ENCODE data around the gene SLC13A2. TPM values are rescaled to one million over a fixed set of nuclear protein-coding genes. Genes with fewer than 3 reads are reported as not detected.

Gene SLC13A2
- total RNA-seq, 1 donor from 2014 or later: not detected

GRCh38 chr17:28475151-28475900, 1.9 kb downstream of the SLC13A2 start:
- DNase-seq (ENCODE audit: low spot score): no peak
- no peak overlapping the region for H3K4me3 Mint-ChIP-seq (ENCODE audit: low read depth)
- peaks cover 19% of the 10 kb centered on the region for H3K4me1 Mint-ChIP-seq (ENCODE audit: low read depth)
- no peaks in the 10 kb centered on the region for H3K27me3 Mint-ChIP-seq (ENCODE audit: low read depth)
- intact Hi-C loops (cut with micrococcal nuclease): no loop called here
- no peaks in the 10 kb centered on the region for H3K36me3 Mint-ChIP-seq (ENCODE audit: low read depth)
- H3K27ac Mint-ChIP-seq: peak overlapping the region; percentile 45
- no peaks in the 10 kb centered on the region for H3K9me3 Mint-ChIP-seq

GRCh38 chr17:28476076-28476865, 2.8 kb downstream of the SLC13A2 start:
- H3K27ac Mint-ChIP-seq: no peak overlapping the region
- peaks cover 15% of the 10 kb centered on the region for H3K4me1 Mint-ChIP-seq (ENCODE audit: low read depth)
- H3K36me3 Mint-ChIP-seq (ENCODE audit: low read depth): no peaks in the 10 kb centered on the region
- no peaks in the 10 kb centered on the region for H3K27me3 Mint-ChIP-seq (ENCODE audit: low read depth)
- H3K9me3 Mint-ChIP-seq: no peaks in the 10 kb centered on the region
- intact Hi-C loops (cut with micrococcal nuclease): no loop called here
- no peak overlapping the region for H3K4me3 Mint-ChIP-seq (ENCODE audit: low read depth)
- no peak for DNase-seq (ENCODE audit: low spot score)

DNA sequence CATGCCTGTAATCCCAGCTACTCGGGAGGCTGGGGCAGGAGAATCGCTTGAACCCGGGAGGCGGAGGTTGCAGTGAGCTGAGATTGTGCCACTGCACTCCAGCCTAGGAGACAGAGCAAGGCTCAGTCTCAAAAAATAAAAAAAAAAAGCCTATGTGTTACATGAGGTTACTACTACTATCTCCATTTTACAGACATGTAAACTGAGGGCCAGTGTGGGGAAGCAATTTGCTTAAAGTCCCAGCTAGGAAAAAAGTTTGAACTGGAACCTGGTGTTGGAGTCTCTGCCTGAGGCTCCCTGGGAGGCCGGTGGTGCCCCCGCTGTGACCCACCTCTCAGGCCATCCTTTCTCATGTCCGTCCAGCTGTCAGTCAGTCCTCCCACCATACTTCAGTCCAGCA, 4.5 kb downstream of the SLC13A2 start:
- H3K9me3 Mint-ChIP-seq: no peaks in the 10 kb centered on the region
- no peak overlapping the region for H3K4me3 Mint-ChIP-seq (ENCODE audit: low read depth)
- H3K36me3 Mint-ChIP-seq (ENCODE audit: low read depth): no peaks in the 10 kb centered on the region
- peaks cover 1% of the 10 kb centered on the region for H3K27me3 Mint-ChIP-seq (ENCODE audit: low read depth)
- H3K4me1 Mint-ChIP-seq (ENCODE audit: low read depth): peaks cover 15% of the 10 kb centered on the region
- H3K27ac Mint-ChIP-seq: no peak overlapping the region
- intact Hi-C loops (cut with micrococcal nuclease): no loop called here
- no peak for DNase-seq (ENCODE audit: low spot score)

DNA sequence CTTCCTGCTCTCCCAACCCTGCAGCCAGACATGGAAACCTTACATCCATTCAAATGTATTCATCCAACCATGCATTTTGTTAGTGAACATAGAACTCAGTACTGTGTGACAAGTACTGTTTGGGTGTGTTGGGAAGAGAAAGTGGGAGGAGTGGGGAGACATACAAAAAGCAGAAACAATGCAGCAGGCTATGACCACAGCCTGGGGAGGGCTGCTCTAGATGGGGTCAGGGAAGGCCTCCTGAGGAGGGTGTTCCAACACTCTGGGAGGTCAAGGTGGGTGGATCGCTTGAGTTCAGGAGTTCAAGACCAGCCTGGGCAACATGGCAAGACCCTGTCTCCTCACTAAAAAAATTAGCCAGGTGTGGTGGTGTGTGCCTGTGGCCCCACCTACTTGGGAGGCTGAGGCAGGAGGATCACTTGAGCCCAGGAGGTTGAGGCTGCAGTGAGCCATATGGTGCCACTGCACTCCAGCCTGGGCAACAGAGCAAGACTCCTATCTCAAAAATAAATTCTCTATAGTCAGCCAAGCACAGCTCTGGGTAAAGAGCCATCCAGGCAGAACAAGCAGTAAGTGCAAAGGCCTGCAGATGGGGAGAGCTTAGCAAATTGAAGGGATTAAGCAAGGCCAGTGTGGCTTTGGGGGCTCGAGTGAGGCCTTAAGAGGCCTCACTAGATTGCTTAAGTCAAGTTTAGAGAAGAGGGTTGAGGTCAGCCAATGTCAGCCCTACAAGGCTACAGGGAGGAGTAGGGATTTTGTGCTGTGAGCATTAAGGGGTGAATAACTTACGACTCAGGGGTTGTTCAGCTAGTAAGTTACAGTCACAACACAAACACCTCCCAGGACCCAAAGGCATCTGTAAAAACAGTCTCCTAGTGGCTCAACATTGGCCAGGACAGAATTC, 5.5 kb downstream of the SLC13A2 start:
- no peak overlapping the region for H3K4me3 Mint-ChIP-seq (ENCODE audit: low read depth)
- H3K4me1 Mint-ChIP-seq (ENCODE audit: low read depth): peaks cover 15% of the 10 kb centered on the region
- no peaks in the 10 kb centered on the region for H3K9me3 Mint-ChIP-seq
- no peak for DNase-seq (ENCODE audit: low spot score)
- H3K36me3 Mint-ChIP-seq (ENCODE audit: low read depth): no peaks in the 10 kb centered on the region
- H3K27me3 Mint-ChIP-seq (ENCODE audit: low read depth): peaks cover 1% of the 10 kb centered on the region
- no peak overlapping the region for H3K27ac Mint-ChIP-seq
- intact Hi-C loops (cut with micrococcal nuclease): no loop called here

DNA sequence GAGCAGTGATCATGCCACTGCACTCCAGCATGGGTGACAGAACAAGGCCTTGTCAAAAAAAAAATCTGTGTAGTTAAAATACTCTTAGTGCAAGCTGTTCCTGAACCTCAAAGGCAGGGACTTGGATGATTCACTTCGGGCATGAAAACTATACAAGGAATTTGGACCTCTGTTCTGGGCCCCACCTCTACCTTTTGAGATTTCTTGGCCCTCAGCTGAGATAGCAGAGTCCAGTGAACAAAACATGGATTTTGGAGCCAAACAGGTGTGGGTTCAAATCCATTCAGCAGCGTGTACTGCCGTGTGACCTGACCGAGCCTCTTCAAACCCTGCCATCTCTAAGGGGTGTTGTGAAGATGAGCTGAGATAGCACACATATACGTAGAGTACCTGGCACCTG, 6.8 kb downstream of the SLC13A2 start:
- Mint-ChIP-seq H3K27me3 (ENCODE audit: low read depth) (peaks cover 1% of the 10 kb centered on the region), H3K4me3 (ENCODE audit: low read depth) (no peak overlapping the region), H3K9me3 (no peaks in the 10 kb centered on the region), H3K4me1 (ENCODE audit: low read depth) (peaks cover 19% of the 10 kb centered on the region), H3K27ac (no peak overlapping the region), H3K36me3 (ENCODE audit: low read depth) (no peaks in the 10 kb centered on the region)
- no peak for DNase-seq (ENCODE audit: low spot score)
- intact Hi-C loops (cut with micrococcal nuclease): no loop called here

GRCh38 chr17:28480799-28481571, 7.5 kb downstream of the SLC13A2 start:
- no peak overlapping the region for H3K27ac Mint-ChIP-seq
- peaks cover 1% of the 10 kb centered on the region for H3K27me3 Mint-ChIP-seq (ENCODE audit: low read depth)
- H3K9me3 Mint-ChIP-seq: no peaks in the 10 kb centered on the region
- peaks cover 12% of the 10 kb centered on the region for H3K4me1 Mint-ChIP-seq (ENCODE audit: low read depth)
- no peak for DNase-seq (ENCODE audit: low spot score)
- H3K36me3 Mint-ChIP-seq (ENCODE audit: low read depth): no peaks in the 10 kb centered on the region
- H3K4me3 Mint-ChIP-seq (ENCODE audit: low read depth): no peak overlapping the region
- intact Hi-C loops (cut with micrococcal nuclease): no loop called here

DNA sequence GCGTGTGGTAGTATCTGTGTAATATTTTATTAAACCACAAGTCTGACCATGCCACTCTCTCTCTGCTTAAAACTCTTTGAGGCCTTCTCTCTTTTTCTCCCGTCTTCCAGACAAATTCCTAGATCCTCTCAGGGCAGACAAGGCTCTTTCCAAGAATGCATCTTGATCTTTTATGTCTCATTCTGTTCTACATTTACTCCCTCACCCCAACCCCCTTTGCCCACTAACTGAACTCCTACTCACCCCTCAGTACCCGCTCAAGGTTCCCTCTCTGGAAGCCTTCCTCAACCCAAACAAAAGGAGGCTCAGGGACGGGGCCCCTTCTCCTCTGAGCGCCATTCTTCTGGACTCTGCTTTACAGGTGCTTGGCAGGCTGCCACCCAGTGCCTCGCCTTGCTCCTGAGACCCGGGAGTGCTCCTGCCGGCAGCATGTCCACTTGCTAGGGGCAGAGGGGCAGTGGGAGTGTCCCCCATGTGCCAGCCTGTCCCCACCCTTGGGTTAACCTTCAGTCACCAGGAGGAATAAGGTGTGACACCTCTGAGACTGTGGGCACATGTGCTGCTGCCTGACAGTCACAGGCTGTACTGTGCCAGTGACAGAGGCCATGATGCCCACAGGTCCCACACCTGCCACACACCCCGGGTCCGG, 9.2 kb downstream of the SLC13A2 start:
- DNase-seq (ENCODE audit: low spot score): no peak
- no peak overlapping the region for H3K27ac Mint-ChIP-seq
- peaks cover 1% of the 10 kb centered on the region for H3K27me3 Mint-ChIP-seq (ENCODE audit: low read depth)
- no peak overlapping the region for H3K4me3 Mint-ChIP-seq (ENCODE audit: low read depth)
- H3K36me3 Mint-ChIP-seq (ENCODE audit: low read depth): no peaks in the 10 kb centered on the region
- H3K4me1 Mint-ChIP-seq (ENCODE audit: low read depth): peaks cover 11% of the 10 kb centered on the region
- no peaks in the 10 kb centered on the region for H3K9me3 Mint-ChIP-seq
- intact Hi-C loops (cut with micrococcal nuclease): no loop called here

DNA sequence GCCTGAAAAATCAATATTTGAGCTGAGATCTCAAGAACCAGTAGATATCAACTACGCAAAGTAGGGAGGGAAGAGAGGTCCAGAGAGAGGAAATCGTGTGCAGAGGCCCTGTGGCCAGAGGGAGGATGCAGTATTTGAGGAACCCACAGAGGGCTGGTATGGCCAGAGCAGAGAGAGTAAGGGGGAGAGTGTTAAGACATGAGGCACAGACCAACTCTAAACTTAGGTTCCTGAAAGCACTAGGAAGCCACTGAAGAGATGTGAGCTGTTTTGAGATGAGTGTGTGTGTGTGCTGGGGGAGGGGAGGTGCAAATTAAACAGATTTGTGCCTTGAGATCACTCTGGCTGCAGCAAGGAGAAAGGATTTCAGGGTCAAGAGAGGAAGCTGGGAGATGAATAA, 10.9 kb downstream of the SLC13A2 start:
- no peaks in the 10 kb centered on the region for H3K36me3 Mint-ChIP-seq (ENCODE audit: low read depth)
- H3K27me3 Mint-ChIP-seq (ENCODE audit: low read depth): peaks cover 1% of the 10 kb centered on the region
- no peak for DNase-seq (ENCODE audit: low spot score)
- no peak overlapping the region for H3K27ac Mint-ChIP-seq
- H3K9me3 Mint-ChIP-seq: no peaks in the 10 kb centered on the region
- intact Hi-C loops (cut with micrococcal nuclease): no loop called here
- H3K4me1 Mint-ChIP-seq (ENCODE audit: low read depth): peaks cover 11% of the 10 kb centered on the region
- H3K4me3 Mint-ChIP-seq (ENCODE audit: low read depth): no peak overlapping the region

GRCh38 chr17:28485049-28485448, 11.6 kb downstream of the SLC13A2 start:
- DNase-seq (ENCODE audit: low spot score): no peak
- H3K4me3 Mint-ChIP-seq (ENCODE audit: low read depth): no peak overlapping the region
- no peaks in the 10 kb centered on the region for H3K9me3 Mint-ChIP-seq
- intact Hi-C loops (cut with micrococcal nuclease): no loop called here
- H3K4me1 Mint-ChIP-seq (ENCODE audit: low read depth): peaks cover 11% of the 10 kb centered on the region
- H3K27ac Mint-ChIP-seq: no peak overlapping the region
- H3K27me3 Mint-ChIP-seq (ENCODE audit: low read depth): peaks cover 1% of the 10 kb centered on the region
- no peaks in the 10 kb centered on the region for H3K36me3 Mint-ChIP-seq (ENCODE audit: low read depth)

DNA sequence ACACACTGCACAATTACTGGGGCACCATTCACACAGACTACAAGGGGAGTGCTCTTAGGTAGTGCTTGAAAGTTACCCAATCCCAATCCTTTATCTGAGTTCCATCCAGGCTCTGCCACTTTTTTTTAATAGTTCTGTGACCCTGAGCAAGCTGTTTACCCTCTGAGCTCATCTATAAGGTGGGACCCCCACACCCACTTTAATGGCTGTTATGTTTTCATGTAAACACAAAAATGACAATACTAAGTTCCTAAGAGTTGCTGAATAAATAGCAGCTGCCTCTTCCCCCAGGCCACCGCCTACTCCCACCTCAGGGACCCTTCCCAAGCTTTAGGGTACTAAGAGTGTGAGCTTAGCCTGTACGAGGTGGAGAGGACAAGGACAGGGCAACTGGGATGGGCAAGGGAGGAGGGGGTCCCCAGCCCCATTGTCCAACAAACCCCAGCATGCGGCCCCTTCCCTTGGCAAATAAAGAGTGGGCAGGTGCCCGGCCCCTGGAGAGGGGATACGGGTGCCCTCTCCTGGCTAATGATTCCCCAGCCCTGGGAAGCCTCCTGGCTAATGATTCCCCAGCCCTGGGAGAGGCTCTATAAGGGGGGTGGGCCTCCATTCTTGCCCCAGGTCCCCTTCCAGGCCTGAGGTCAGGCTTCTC, 14.6 kb downstream of the SLC13A2 start:
- no peak for DNase-seq (ENCODE audit: low spot score)
- intact Hi-C loops (cut with micrococcal nuclease): no loop called here
- Mint-ChIP-seq H3K36me3 (ENCODE audit: low read depth) (no peaks in the 10 kb centered on the region), H3K4me3 (ENCODE audit: low read depth) (no peak overlapping the region), H3K4me1 (ENCODE audit: low read depth) (peaks cover 11% of the 10 kb centered on the region), H3K27me3 (ENCODE audit: low read depth) (peaks cover 5% of the 10 kb centered on the region), H3K9me3 (no peaks in the 10 kb centered on the region), H3K27ac (no peak overlapping the region)

- DNase-seq (ENCODE audit: low spot score): no peak
- intact Hi-C loops (cut with micrococcal nuclease): no loop called here
- peaks cover 6% of the 10 kb centered on the region for H3K27me3 Mint-ChIP-seq (ENCODE audit: low read depth)
- no peak overlapping the region for H3K4me3 Mint-ChIP-seq (ENCODE audit: low read depth)
- no peak overlapping the region for H3K27ac Mint-ChIP-seq
- no peaks in the 10 kb centered on the region for H3K36me3 Mint-ChIP-seq (ENCODE audit: low read depth)
- H3K9me3 Mint-ChIP-seq: no peaks in the 10 kb centered on the region
- peaks cover 11% of the 10 kb centered on the region for H3K4me1 Mint-ChIP-seq (ENCODE audit: low read depth)
Measured at GRCh38 chr17:28488533-28489276, 15.3 kb downstream of the SLC13A2 start.

Measured in activated T-helper 2 cell treated with anti-CD3 and anti-CD28 coated beads, Interferon-gamma antibody, Interleukin-2, Interleukin-4, amounts not matched to agents 10 μg/mL and 5 μg/mL and 100 μg/mL, durations not matched to agents 14 hours and 24 hours and 36 hours (primary cell).